ENCODE results near the gene FHAD1. TPM values are rescaled to one million over a fixed set of nuclear protein-coding genes. Genes with fewer than 3 reads are reported as not detected.

Gene FHAD1
- total RNA-seq, 1 experiment from 2014 or later: 3.5 TPM

- Histone ChIP-seq H2AFZ (ENCODE audit: low read depth, low read length, poor library complexity, severe bottlenecking) (no peak overlapping the region), H3K4me3 (replicated peaks in 1 of 2; ENCODE audit: low read depth in 1 of 2, low read length in 2 of 2) (no peak overlapping the region), H3K36me3 (ENCODE audit: control insufficient read depth in 1 of 2, insufficient read depth in 2 of 2, low read length in 2 of 2) (no peaks in the 10 kb centered on the region; a peak in 1 of 4 replicates), H3K27me3 (ENCODE audit: insufficient read depth, low read length) (no peaks in the 10 kb centered on the region), H3K79me2 (ENCODE audit: insufficient read depth, low read length) (no peaks in the 10 kb centered on the region), H3K4me1 (ENCODE audit: control insufficient read depth in 1 of 2, insufficient read depth in 2 of 2, low read length in 2 of 2) (peaks cover 10 to 70% of the 10 kb centered on the region in 2 experiments; a peak in 3 of 4 replicates), H4K20me1 (ENCODE audit: insufficient read depth) (no peaks in the 10 kb centered on the region), H3K9ac (ENCODE audit: low read length) (no peak overlapping the region), H3K27ac (ENCODE audit: low read depth, low read length) (no peak overlapping the region), H3K9me2 (ENCODE audit: insufficient read depth) (no peaks in the 10 kb centered on the region), H3K4me2 (ENCODE audit: low read length) (no peak overlapping the region), H3K9me3 (ENCODE audit: control insufficient read depth in 1 of 2, insufficient read depth in 1 of 2, low read depth in 1 of 2, low read length in 2 of 2) (no peaks in the 10 kb centered on the region)
- TF ChIP-seq EZH2 (IDR thresholded peaks at IDR 0.05): no peak
- no peak for TF ChIP-seq FOSL1 (IDR thresholded peaks at IDR 0.05; ENCODE audit: low read depth)
- no peak for TF ChIP-seq YY1 (IDR thresholded peaks at IDR 0.05; ENCODE audit: extremely low read depth, insufficient replicate concordance, low read depth, low read length)
- TF ChIP-seq CBX3 (IDR thresholded peaks at IDR 0.05; ENCODE audit: low read depth): no peak
- TF ChIP-seq ATF3 (IDR thresholded peaks at IDR 0.05): no peak
- TF ChIP-seq REST (IDR thresholded peaks at IDR 0.05; ENCODE audit: low read depth): no peak
- no peak for TF ChIP-seq SP1 (IDR thresholded peaks at IDR 0.05; ENCODE audit: low read depth)
- TF ChIP-seq EGR1 (IDR thresholded peaks at IDR 0.05; ENCODE audit: low read depth): no peak
- no peak for TF ChIP-seq RAD21 (IDR thresholded peaks at IDR 0.05; ENCODE audit: low read depth)
- no peak for TF ChIP-seq ELF1 (IDR thresholded peaks at IDR 0.05; ENCODE audit: borderline replicate concordance, low read depth)
- no peak for TF ChIP-seq ZBTB33 (IDR thresholded peaks at IDR 0.05; ENCODE audit: extremely low read depth, insufficient replicate concordance, low read length)
- TF ChIP-seq CEBPB (IDR thresholded peaks at IDR 0.05; ENCODE audit: low read depth): no peak
- TF ChIP-seq JUND (IDR thresholded peaks at IDR 0.05): no peak
- no peak for TF ChIP-seq ZNF274 (IDR thresholded peaks at IDR 0.05; ENCODE audit: low read depth, low read length)
- TF ChIP-seq TCF7L2 (IDR thresholded peaks at IDR 0.05; ENCODE audit: borderline replicate concordance, extremely low read depth, insufficient read depth, insufficient read length): no peak
- TF ChIP-seq ZFX (IDR thresholded peaks at IDR 0.05): no peak
- TF ChIP-seq SRF (IDR thresholded peaks at IDR 0.05; ENCODE audit: low read depth): no peak
- TF ChIP-seq CTCF (IDR thresholded peaks at IDR 0.05 in 2 of 3, conservative IDR thresholded peaks at IDR 0.05 in 1 of 3; ENCODE audit: borderline replicate concordance in 1 of 3, insufficient read depth in 1 of 3, low read depth in 2 of 3, low read length in 2 of 3): no peak
- intact Hi-C loops (cut with micrococcal nuclease): no loop called here
- POLR2A ChIA-PET: no interaction called here
- CTCF ChIA-PET: interaction anchor here (1.2 kb wide), 1 partner anchor 20 kb away, joined by 3 read pairs; no protein-coding TSS in a partner anchor
- DNase-seq (ENCODE audit: low read depth, low spot score) (no peak), ATAC-seq (no peak)
- RAD21 ChIA-PET (ENCODE audit: low non-redundant PET in 1 of 2, low total read pairs in 2 of 2, uncharacterized antibody in 2 of 2, unreplicated experiment in 2 of 2): no interaction called here
- no TSS peak for BruUV-seq (replicated peaks)
Measured at GRCh38 chr1:15343099-15343498, 96.1 kb downstream of the FHAD1 start.

Data from HCT116 (cell line).